H9 (cell line): ENCODE measurements around the gene HOMER1. TPM values are rescaled to one million over a fixed set of nuclear protein-coding genes. Genes with fewer than 3 reads are reported as not detected.
A peak's percentile ranks its signal among the peaks of the same experiment; 100 is the strongest.
"Not testable (repeated sequence)": the region's sequence is repeated elsewhere in the genome, so short reads cannot be mapped to it uniquely, and the experiment has no call there.

Source experiments
- DNase-seq: peaks from one replicate; pipeline ENCODE4 v3.0.0-alpha.2; 2017
- H2AFZ ChIP-seq: one replicate; pipeline ENCODE4 v1.6.1; 2013; ENCODE audit warnings: mild to moderate bottlenecking, low read length, control low read depth, moderate library complexity
- H2AK5ac ChIP-seq: 2 replicates; pipeline ENCODE4 v1.6.1; 2013; ENCODE audit warnings: low read length, control low read depth, mixed read lengths; ENCODE audit not compliant: insufficient read length
- H2BK120ac ChIP-seq: one replicate; pipeline ENCODE4 v1.6.1; 2013; ENCODE audit warnings: low read depth, mild to moderate bottlenecking, low read length, control low read depth, inconsistent platforms; ENCODE audit not compliant: poor library complexity, severe bottlenecking
- H2BK12ac ChIP-seq: 2 replicates; pipeline ENCODE4 v1.6.1; 2013; ENCODE audit warnings: low read length, control low read depth, mixed read lengths, low read depth; ENCODE audit not compliant: insufficient read length
- H2BK15ac ChIP-seq: 2 replicates; pipeline ENCODE4 v1.6.1; 2013; ENCODE audit warnings: low read depth, low read length, control low read depth
- H2BK20ac ChIP-seq: one replicate; pipeline ENCODE4 v1.6.1; 2013; ENCODE audit warnings: low read depth, mild to moderate bottlenecking, low read length, control low read depth, inconsistent platforms; ENCODE audit not compliant: poor library complexity, severe bottlenecking
- H2BK5ac ChIP-seq: 2 replicates; pipeline ENCODE4 v1.6.1; 2013; ENCODE audit warnings: low read length, control low read depth, mixed read lengths; ENCODE audit not compliant: insufficient read length
- H3K14ac ChIP-seq: 2 replicates; pipeline ENCODE4 v1.6.1; 2013; ENCODE audit warnings: low read length, control low read depth; ENCODE audit not compliant: insufficient read depth
- H3K18ac ChIP-seq: 2 replicates; pipeline ENCODE4 v1.6.1; 2013; ENCODE audit warnings: low read depth, mild to moderate bottlenecking, mixed read lengths, low read length, control low read depth; ENCODE audit not compliant: insufficient read length
- H3K23ac ChIP-seq: 2 replicates; pipeline ENCODE4 v1.6.1; 2013; ENCODE audit warnings: low read length, control low read depth, mixed read lengths, low read depth; ENCODE audit not compliant: insufficient read length
- H3K23me2 ChIP-seq: 2 replicates; pipeline ENCODE4 v1.6.1; 2013; ENCODE audit warnings: low read depth, mild to moderate bottlenecking, mixed read lengths, low read length, control low read depth; ENCODE audit not compliant: insufficient read length, poor library complexity, severe bottlenecking
- H3K27ac ChIP-seq: 2 replicates; pipeline ENCODE4 v1.5.1; 2013; ENCODE audit warnings: low read length, control low read depth, mixed read lengths, low read depth; ENCODE audit not compliant: insufficient read length
- H3K27me3 ChIP-seq: 2 replicates; pipeline ENCODE4 v1.6.1; 2013; ENCODE audit warnings: low read length, control low read depth, inconsistent platforms; ENCODE audit not compliant: insufficient read depth
- H3K4ac ChIP-seq: 2 replicates; pipeline ENCODE4 v1.6.1; 2013; ENCODE audit warnings: low read depth, mild to moderate bottlenecking, control low read depth, inconsistent platforms, low read length, moderate library complexity
- H3K4me1 ChIP-seq: 2 replicates; pipeline ENCODE4 v1.6.1; 2013; ENCODE audit warnings: low read length, control low read depth, inconsistent platforms; ENCODE audit not compliant: insufficient read depth
- H3K4me2 ChIP-seq: 2 replicates; pipeline ENCODE4 v1.6.1; 2013; ENCODE audit warnings: low read length, control low read depth, mixed read lengths; ENCODE audit not compliant: insufficient read length, insufficient read depth
- H3K56ac ChIP-seq: 2 replicates; pipeline ENCODE4 v1.6.1; 2013; ENCODE audit warnings: low read depth, mild to moderate bottlenecking, mixed read lengths, low read length, control low read depth; ENCODE audit not compliant: insufficient read length
- H3K79me1 ChIP-seq: 2 replicates; pipeline ENCODE4 v1.6.1; 2013; ENCODE audit warnings: low read depth, mild to moderate bottlenecking, moderate library complexity, low read length, control low read depth, inconsistent platforms; ENCODE audit not compliant: insufficient read depth, poor library complexity, severe bottlenecking
- H3K79me2 ChIP-seq: 2 replicates; pipeline ENCODE4 v1.6.1; 2013; ENCODE audit warnings: low read length, control low read depth, inconsistent platforms; ENCODE audit not compliant: insufficient read depth
- H3K9ac ChIP-seq: 2 replicates; pipeline ENCODE4 v1.6.1; 2013; ENCODE audit warnings: low read length, control low read depth, mixed read lengths; ENCODE audit not compliant: insufficient read length; ENCODE audit errors: extremely low read depth
- H3K9me3 ChIP-seq: one replicate; pipeline ENCODE4 v1.6.1; 2013; ENCODE audit warnings: low read depth, low read length, inconsistent platforms; ENCODE audit not compliant: control insufficient read depth
- H3T11ph ChIP-seq: one replicate; pipeline ENCODE4 v1.6.1; 2013; ENCODE audit warnings: mild to moderate bottlenecking, low read length, control low read depth, inconsistent platforms
- H4K20me1 ChIP-seq: one replicate; pipeline ENCODE4 v1.6.1; 2013; ENCODE audit not compliant: control insufficient read depth, insufficient read length, insufficient read depth
- H4K5ac ChIP-seq: 2 replicates; pipeline ENCODE4 v1.6.1; 2013; ENCODE audit warnings: low read depth, mild to moderate bottlenecking, mixed read lengths, low read length, control low read depth; ENCODE audit not compliant: insufficient read length
- H4K8ac ChIP-seq: replicated peaks from 2 replicates; pipeline ENCODE4 v1.6.1; 2013; ENCODE audit warnings: low read length, control low read depth, mixed read lengths, low read depth; ENCODE audit not compliant: insufficient read length
- H4K91ac ChIP-seq: 2 replicates; pipeline ENCODE4 v1.6.1; 2013; ENCODE audit warnings: low read depth, mild to moderate bottlenecking, moderate library complexity, mixed read lengths, low read length, control low read depth; ENCODE audit not compliant: insufficient read length
- H3K27ac Mint-ChIP-seq, 3 experiments: 2 replicates in 2 of 3; 3 replicates in 1 of 3; pipeline ENCODE4 v1.8.0; 2020 to 2021; ENCODE audit warnings: mixed read lengths in 3 of 3, mild to moderate bottlenecking in 1 of 3, moderate library complexity in 1 of 3
- H3K27me3 Mint-ChIP-seq: 2 replicates; pipeline ENCODE4 v1.8.0; 2021; ENCODE audit warnings: low read depth, mild to moderate bottlenecking, moderate library complexity, mixed read lengths
- H3K36me3 Mint-ChIP-seq, 3 experiments: 2 replicates in 2 of 3; 3 replicates in 1 of 3; pipeline ENCODE4 v1.8.0; 2020 to 2021; ENCODE audit warnings: low read depth in 3 of 3, mixed read lengths in 3 of 3; ENCODE audit not compliant: insufficient read depth in 1 of 3
- H3K4me1 Mint-ChIP-seq, 2 experiments: 2 replicates each; pipeline ENCODE4 v1.8.0; 2020; ENCODE audit warnings: mixed read lengths in 2 of 2
- H3K4me3 Mint-ChIP-seq, 2 experiments: 2 replicates in 1 of 2; 3 replicates in 1 of 2; pipeline ENCODE4 v1.8.0; 2020 to 2021; ENCODE audit warnings: mild to moderate bottlenecking in 2 of 2, mixed read lengths in 2 of 2, moderate library complexity in 1 of 2
- H3K9me3 Mint-ChIP-seq, 2 experiments: 2 replicates in 1 of 2; 3 replicates in 1 of 2; pipeline ENCODE4 v1.8.0; 2020; ENCODE audit warnings: mild to moderate bottlenecking in 2 of 2, mixed read lengths in 2 of 2, moderate library complexity in 1 of 2
- WGBS: extraction: QIAGEN DNeasy Blood & Tissue Kit; methylation state at CpG from one replicate; pipeline ENCODE4 v1.1.7; 2013; ENCODE audit warnings: missing lambda C conversion rate, low lambda C conversion rate, mixed read lengths; ENCODE audit not compliant: insufficient read length; ENCODE audit errors: extremely low coverage; 5-methylcytosine and 5-hydroxymethylcytosine counted together
- total RNA-seq: library from RNA; stranded (reverse); gene quantifications from 2 replicates; pipeline ENCODE4 v1.2.1, GENCODE V29; 2021
- TF ChIP-seq, protein P1 (sequence below): fragments of 200-600 bp; sonication (generic); conservative IDR thresholded peaks from 3 replicates; pipeline ENCODE4 v1.8.0; 2021; ENCODE audit warnings: antibody characterized with exemption, mild to moderate bottlenecking

Gene HOMER1
- total RNA-seq, 1 experiment from 2014 or later, result 39.5 TPM

DNA sequence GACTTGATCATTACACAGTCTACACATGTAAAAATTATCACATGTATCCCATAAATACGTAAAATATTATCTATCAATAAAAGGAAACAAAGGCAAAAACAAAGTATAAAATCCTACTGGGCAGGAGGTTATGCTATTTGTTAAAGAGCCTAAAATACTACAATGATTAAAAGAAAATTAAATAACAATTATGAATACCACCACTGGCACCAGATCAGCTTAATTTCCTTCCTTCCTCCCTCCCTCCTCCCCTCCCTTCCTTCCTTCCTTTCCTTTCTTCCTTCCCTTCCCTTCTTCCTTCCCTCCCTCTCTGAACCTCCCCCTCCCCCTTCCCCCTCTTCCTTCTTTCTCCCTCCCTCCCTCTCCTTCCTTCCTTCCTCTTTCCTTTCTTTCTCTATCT, 127.3 kb downstream of the HOMER1 start:
- 0 out of 4 replicates have a peak, but pooled peaks cover 0 to 3% of the 10 kb centered on the region in 2 experiments for H3K4me1 Mint-ChIP-seq
- Histone ChIP-seq H3K9me3 (no peaks in the 10 kb centered on the region), H3K79me2 (no peaks in the 10 kb centered on the region; the same call in 1 of the 2 replicates), H2BK12ac (no peak overlapping the region), H3K27me3 (no peaks in the 10 kb centered on the region), H4K5ac (no peak overlapping the region), H4K8ac (no peak overlapping the region), H2BK15ac (no peak overlapping the region), H3K4me1 (no peaks in the 10 kb centered on the region), H3K79me1 (peaks cover 2% of the 10 kb centered on the region), H3K18ac (no peak overlapping the region), H4K91ac (no peak overlapping the region), H4K20me1 (no peaks in the 10 kb centered on the region), H3K23ac (no peak overlapping the region), H3T11ph (no peak overlapping the region), H3K56ac (no peak overlapping the region), H2AK5ac (no peak overlapping the region), H3K4ac (no peak overlapping the region), H3K23me2 (no peaks in the 10 kb centered on the region), H3K4me2 (no peak overlapping the region), H2AFZ (no peak overlapping the region), H3K9ac (no peak overlapping the region), H3K14ac (no peak overlapping the region), H2BK120ac (no peak overlapping the region), H2BK20ac (no peak overlapping the region), H2BK5ac (no peak overlapping the region), H3K27ac (no peak overlapping the region)
- H3K4me3 Mint-ChIP-seq, result no peak overlapping the region
- no peak for DNase-seq
- peaks cover 5 to 18% (median 9%) of the 10 kb centered on the region in 3 experiments; a peak in 5 of 7 replicates for H3K36me3 Mint-ChIP-seq
- no peaks in the 10 kb centered on the region for H3K27me3 Mint-ChIP-seq
- peaks cover 0 to 5% of the 10 kb centered on the region in 2 experiments; a peak in 2 of 5 replicates for H3K9me3 Mint-ChIP-seq
- TF ChIP-seq, protein P1, sequence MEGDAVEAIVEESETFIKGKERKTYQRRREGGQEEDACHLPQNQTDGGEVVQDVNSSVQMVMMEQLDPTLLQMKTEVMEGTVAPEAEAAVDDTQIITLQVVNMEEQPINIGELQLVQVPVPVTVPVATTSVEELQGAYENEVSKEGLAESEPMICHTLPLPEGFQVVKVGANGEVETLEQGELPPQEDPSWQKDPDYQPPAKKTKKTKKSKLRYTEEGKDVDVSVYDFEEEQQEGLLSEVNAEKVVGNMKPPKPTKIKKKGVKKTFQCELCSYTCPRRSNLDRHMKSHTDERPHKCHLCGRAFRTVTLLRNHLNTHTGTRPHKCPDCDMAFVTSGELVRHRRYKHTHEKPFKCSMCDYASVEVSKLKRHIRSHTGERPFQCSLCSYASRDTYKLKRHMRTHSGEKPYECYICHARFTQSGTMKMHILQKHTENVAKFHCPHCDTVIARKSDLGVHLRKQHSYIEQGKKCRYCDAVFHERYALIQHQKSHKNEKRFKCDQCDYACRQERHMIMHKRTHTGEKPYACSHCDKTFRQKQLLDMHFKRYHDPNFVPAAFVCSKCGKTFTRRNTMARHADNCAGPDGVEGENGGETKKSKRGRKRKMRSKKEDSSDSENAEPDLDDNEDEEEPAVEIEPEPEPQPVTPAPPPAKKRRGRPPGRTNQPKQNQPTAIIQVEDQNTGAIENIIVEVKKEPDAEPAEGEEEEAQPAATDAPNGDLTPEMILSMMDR, result no peak
- no peak overlapping the region for H3K27ac Mint-ChIP-seq
- WGBS, result no CpG with 5 or more reads among the region's 1 CpG

DNA sequence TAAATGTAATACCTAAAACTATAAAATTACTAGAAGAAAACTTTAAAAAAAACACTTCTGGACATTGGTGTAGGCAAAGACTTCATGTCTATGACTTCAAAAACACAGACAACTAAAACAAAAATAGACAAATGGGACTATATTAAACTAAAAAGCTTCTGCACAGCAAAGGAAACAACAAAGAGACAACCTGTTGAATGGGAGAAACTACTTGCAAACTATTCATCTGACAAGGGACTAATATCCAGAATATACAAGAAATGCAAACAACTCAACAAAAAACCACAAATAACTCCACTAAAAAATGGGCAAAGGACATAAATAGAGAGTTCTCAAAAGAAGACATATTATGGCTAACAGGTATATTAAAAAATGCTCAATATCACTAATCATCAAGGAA, 128.8 kb downstream of the HOMER1 start:
- H2AK5ac ChIP-seq, H3K23ac ChIP-seq, H4K20me1 ChIP-seq, H3T11ph ChIP-seq, H3K9me3 ChIP-seq, H3K79me2 ChIP-seq, H3K4me3 Mint-ChIP-seq, H3K9ac ChIP-seq, H3K4ac ChIP-seq, DNase-seq, H3K27ac ChIP-seq, H2AFZ ChIP-seq, H3K4me1 ChIP-seq, H2BK20ac ChIP-seq, H3K56ac ChIP-seq, H3K23me2 ChIP-seq, H3K18ac ChIP-seq, H2BK15ac ChIP-seq, H3K4me1 Mint-ChIP-seq, H3K27me3 Mint-ChIP-seq, H2BK12ac ChIP-seq, H3K14ac ChIP-seq, H3K27me3 ChIP-seq, H2BK5ac ChIP-seq, H3K4me2 ChIP-seq, H4K5ac ChIP-seq, H4K8ac ChIP-seq, H3K9me3 Mint-ChIP-seq, H3K79me1 ChIP-seq, H2BK120ac ChIP-seq, H4K91ac ChIP-seq: not testable (repeated sequence)
- Mint-ChIP-seq H3K27ac (0 out of 7 replicates have a peak overlapping the region, but pooled peaks of 1 of the 3 experiments have one; percentile 1), H3K36me3 (peaks cover 4 to 24% (median 5%) of the 10 kb centered on the region in 3 experiments; a peak in 5 of 7 replicates)
